ENCODE data around the gene TXLNG. TPM values are rescaled to one million over a fixed set of nuclear protein-coding genes. Genes with fewer than 3 reads are reported as not detected.

Gene TXLNG
- total RNA-seq, result 5.9 and 9.1 TPM in 2 replicates

GRCh38 chrX:16786139-16786790 is at the start of gene TXLNG:
TXLNG (plus strand) TSS chrX:16786466; CDS start chrX:16786488, 22 bp downstream.

GRCh38 chrX:16870095-16870861 is 84.0 kb downstream of the TXLNG start, which contains the start of gene RBBP7:
RBBP7 (minus strand) TSS chrX:16870362; CDS start chrX:16870053, 309 bp downstream.

Other genes with a start within 250 kb of the TXLNG start
- gene S100G, start 136.3 kb upstream of the TXLNG start, total RNA-seq, result not detected in 2 replicates
- gene CTPS2, start 73.8 kb upstream of the TXLNG start, total RNA-seq, result 10.1 and 12.1 TPM in 2 replicates
- 37.9 and 38.9 TPM in 2 replicates for gene SYAP1, start 66.9 kb upstream of the TXLNG start, total RNA-seq
- 71.6 and 85.9 TPM in 2 replicates for gene RBBP7, start 83.9 kb downstream of the TXLNG start, total RNA-seq
- gene REPS2, start 160.2 kb downstream of the TXLNG start, total RNA-seq, result 0.30 and 0.37 TPM in 2 replicates

Measured in smooth muscle cell of the umbilical artery (primary cell).